Measurements from ENCODE around the gene G6PC3. TPM values are rescaled to one million over a fixed set of nuclear protein-coding genes. Genes with fewer than 3 reads are reported as not detected.

Gene G6PC3
- total and polyA plus RNA-seq, 2 experiments from 2014 or later, result 36.1 to 132 TPM

GRCh38 chr17:44115585-44116415 is 45.3 kb downstream of the G6PC3 start:
- peak; percentile 69 for DNase-seq (ENCODE audit: low spot score)
- no peaks in the 10 kb centered on the region for H3K36me3 ChIP-seq (replicated peaks; ENCODE audit: insufficient read depth, low read depth)
- no peak overlapping the region for H2AFZ ChIP-seq
- peaks cover 8% of the 10 kb centered on the region for H3K4me1 ChIP-seq (ENCODE audit: insufficient read depth)
- H4K20me1 ChIP-seq (ENCODE audit: insufficient read depth, poor library complexity, severe bottlenecking), result peaks cover 22% of the 10 kb centered on the region
- 60% methylated on average over 11 of the region's 11 CpGs for WGBS (ENCODE audit: low lambda C conversion rate, missing lambda C conversion rate)
- no peak overlapping the region for H3K4me2 ChIP-seq
- peaks cover 31% of the 10 kb centered on the region for H3K79me2 ChIP-seq
- H3K9me2 ChIP-seq (replicated peaks; ENCODE audit: insufficient read depth), result no peaks in the 10 kb centered on the region
- no peak overlapping the region for H3K27ac ChIP-seq
- H3K4me3 ChIP-seq, result no peak overlapping the region
- H3K9me3 ChIP-seq (ENCODE audit: low read depth), result no peaks in the 10 kb centered on the region
- no peaks in the 10 kb centered on the region for H3K27me3 ChIP-seq
- TF ChIP-seq EZH2phosphoT487 (IDR thresholded peaks at IDR 0.05; ENCODE audit: low read depth, severe bottlenecking, unreplicated experiment), result no peak
- TF ChIP-seq, protein P1, sequence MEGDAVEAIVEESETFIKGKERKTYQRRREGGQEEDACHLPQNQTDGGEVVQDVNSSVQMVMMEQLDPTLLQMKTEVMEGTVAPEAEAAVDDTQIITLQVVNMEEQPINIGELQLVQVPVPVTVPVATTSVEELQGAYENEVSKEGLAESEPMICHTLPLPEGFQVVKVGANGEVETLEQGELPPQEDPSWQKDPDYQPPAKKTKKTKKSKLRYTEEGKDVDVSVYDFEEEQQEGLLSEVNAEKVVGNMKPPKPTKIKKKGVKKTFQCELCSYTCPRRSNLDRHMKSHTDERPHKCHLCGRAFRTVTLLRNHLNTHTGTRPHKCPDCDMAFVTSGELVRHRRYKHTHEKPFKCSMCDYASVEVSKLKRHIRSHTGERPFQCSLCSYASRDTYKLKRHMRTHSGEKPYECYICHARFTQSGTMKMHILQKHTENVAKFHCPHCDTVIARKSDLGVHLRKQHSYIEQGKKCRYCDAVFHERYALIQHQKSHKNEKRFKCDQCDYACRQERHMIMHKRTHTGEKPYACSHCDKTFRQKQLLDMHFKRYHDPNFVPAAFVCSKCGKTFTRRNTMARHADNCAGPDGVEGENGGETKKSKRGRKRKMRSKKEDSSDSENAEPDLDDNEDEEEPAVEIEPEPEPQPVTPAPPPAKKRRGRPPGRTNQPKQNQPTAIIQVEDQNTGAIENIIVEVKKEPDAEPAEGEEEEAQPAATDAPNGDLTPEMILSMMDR (IDR thresholded peaks at IDR 0.05; ENCODE audit: poor library complexity), result peak; percentile 70

DNA sequence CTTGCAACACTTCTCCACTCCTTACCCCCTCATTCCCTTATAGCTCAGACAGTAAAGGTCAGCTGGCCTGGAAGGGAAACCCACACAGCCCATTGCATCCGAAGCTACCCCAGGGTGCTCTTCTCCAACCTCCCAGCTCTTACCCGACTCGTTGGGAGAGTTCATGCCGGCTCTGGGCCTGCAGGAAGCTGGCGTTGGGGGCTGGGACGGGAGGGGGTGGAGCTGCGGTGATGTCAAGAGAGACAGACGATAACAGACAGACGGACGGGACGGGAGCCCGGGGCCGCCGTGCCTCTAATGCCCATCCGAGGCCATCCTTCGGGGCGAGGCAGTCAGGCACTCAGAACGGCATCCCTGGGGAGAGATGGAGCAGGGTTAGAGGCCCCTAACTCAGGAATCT is 46.8 kb downstream of the G6PC3 start:
- no peak overlapping the region for H2AFZ ChIP-seq
- no peaks in the 10 kb centered on the region for H3K27me3 ChIP-seq
- peaks cover 22% of the 10 kb centered on the region for H4K20me1 ChIP-seq (ENCODE audit: insufficient read depth, poor library complexity, severe bottlenecking)
- no peaks in the 10 kb centered on the region for H3K9me2 ChIP-seq (replicated peaks; ENCODE audit: insufficient read depth)
- H3K79me2 ChIP-seq, result peaks cover 47% of the 10 kb centered on the region
- H3K4me1 ChIP-seq (ENCODE audit: insufficient read depth), result peaks cover 11% of the 10 kb centered on the region
- H3K36me3 ChIP-seq (replicated peaks; ENCODE audit: insufficient read depth, low read depth), result no peaks in the 10 kb centered on the region
- WGBS (ENCODE audit: low lambda C conversion rate, missing lambda C conversion rate), result 81% methylated on average over 13 of the region's 18 CpGs
- H3K4me2 ChIP-seq, result no peak overlapping the region
- no peaks in the 10 kb centered on the region for H3K9me3 ChIP-seq (ENCODE audit: low read depth)
- H3K27ac ChIP-seq, result no peak overlapping the region
- no peak for DNase-seq (ENCODE audit: low spot score)
- TF ChIP-seq EZH2phosphoT487 (IDR thresholded peaks at IDR 0.05; ENCODE audit: low read depth, severe bottlenecking, unreplicated experiment), result no peak
- no peak for TF ChIP-seq EZH2 (IDR thresholded peaks at IDR 0.05; ENCODE audit: borderline replicate concordance)
- TF ChIP-seq, protein P1 (IDR thresholded peaks at IDR 0.05; ENCODE audit: poor library complexity), result no peak
- no peak overlapping the region for H3K4me3 ChIP-seq

- Histone ChIP-seq H3K9me2 (replicated peaks; ENCODE audit: insufficient read depth) (no peaks in the 10 kb centered on the region), H4K20me1 (ENCODE audit: insufficient read depth, poor library complexity, severe bottlenecking) (peaks cover 22% of the 10 kb centered on the region), H3K4me1 (ENCODE audit: insufficient read depth) (peaks cover 14% of the 10 kb centered on the region), H3K4me3 (no peak overlapping the region), H3K27me3 (no peaks in the 10 kb centered on the region), H3K4me2 (no peak overlapping the region), H3K27ac (no peak overlapping the region), H3K79me2 (peaks cover 53% of the 10 kb centered on the region), H3K36me3 (replicated peaks; ENCODE audit: insufficient read depth, low read depth) (no peaks in the 10 kb centered on the region), H3K9me3 (ENCODE audit: low read depth) (no peaks in the 10 kb centered on the region), H2AFZ (no peak overlapping the region)
- no peak for DNase-seq (ENCODE audit: low spot score)
- WGBS (ENCODE audit: low lambda C conversion rate, missing lambda C conversion rate), result 71% methylated on average over 10 of the region's 10 CpGs
- TF ChIP-seq, protein P1 (IDR thresholded peaks at IDR 0.05; ENCODE audit: poor library complexity), result no peak
These were observed 48.0 kb downstream of the G6PC3 start for GRCh38 chr17:44118427-44119050.

All from hepatocyte (in vitro differentiated cells).